SK-N-SH (cell line): ENCODE measurements around the gene ELANE.

Source experiments
- EZH2phosphoT487 ChIP-seq: fragments of 200-600 bp; sonication (generic); IDR thresholded peaks from 2 replicates; pipeline ENCODE4 v1.6.1; 2017; ENCODE audit warnings: low read depth, mixed run types, mild to moderate bottlenecking, antibody characterized with exemption, moderate library complexity, borderline replicate concordance
- JUND ChIP-seq: IDR thresholded peaks from 2 replicates; pipeline ENCODE4 v1.4.0; 2012
- MXI1 ChIP-seq: IDR thresholded peaks from 2 replicates; pipeline ENCODE4 v1.6.1; 2012; ENCODE audit warnings: mild to moderate bottlenecking, low read depth, low read length, improper control_type of control experiment
- RAD21 ChIP-seq: IDR thresholded peaks from 2 replicates; pipeline ENCODE4 v1.6.1; 2012; ENCODE audit warnings: mild to moderate bottlenecking, low read length
- TAF1 ChIP-seq: IDR thresholded peaks from 2 replicates; pipeline ENCODE4 v1.6.1; 2012; ENCODE audit warnings: low read depth, mild to moderate bottlenecking, low read length, moderate library complexity, borderline replicate concordance
- USF1 ChIP-seq: IDR thresholded peaks from 2 replicates; pipeline ENCODE4 v1.4.0; 2012; ENCODE audit warnings: low read depth, borderline replicate concordance
- TF ChIP-seq, protein P1 (sequence below): fragments of 200-600 bp; sonication (generic); IDR thresholded peaks from 2 replicates; pipeline ENCODE4 v1.6.1; 2017; ENCODE audit warnings: antibody characterized with exemption, mild to moderate bottlenecking, moderate library complexity

DNA sequence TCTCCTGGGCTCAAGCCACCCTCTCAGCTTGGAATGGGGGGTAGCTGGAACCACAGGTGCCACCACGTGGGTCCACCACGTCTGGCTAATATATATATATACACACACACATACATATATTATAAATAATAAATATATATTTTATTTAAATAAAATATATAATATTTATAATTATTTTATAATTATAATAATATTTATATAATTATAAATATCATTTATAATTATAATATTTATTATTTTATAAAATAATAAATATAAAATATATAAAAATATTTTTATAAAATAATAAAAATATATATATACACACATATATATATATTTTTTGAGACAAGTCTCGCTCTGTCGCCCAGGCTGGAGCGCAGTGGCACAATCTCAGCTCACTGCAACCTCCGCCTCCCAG, 2.4 kb downstream of the ELANE start:
- TF ChIP-seq, protein P1, sequence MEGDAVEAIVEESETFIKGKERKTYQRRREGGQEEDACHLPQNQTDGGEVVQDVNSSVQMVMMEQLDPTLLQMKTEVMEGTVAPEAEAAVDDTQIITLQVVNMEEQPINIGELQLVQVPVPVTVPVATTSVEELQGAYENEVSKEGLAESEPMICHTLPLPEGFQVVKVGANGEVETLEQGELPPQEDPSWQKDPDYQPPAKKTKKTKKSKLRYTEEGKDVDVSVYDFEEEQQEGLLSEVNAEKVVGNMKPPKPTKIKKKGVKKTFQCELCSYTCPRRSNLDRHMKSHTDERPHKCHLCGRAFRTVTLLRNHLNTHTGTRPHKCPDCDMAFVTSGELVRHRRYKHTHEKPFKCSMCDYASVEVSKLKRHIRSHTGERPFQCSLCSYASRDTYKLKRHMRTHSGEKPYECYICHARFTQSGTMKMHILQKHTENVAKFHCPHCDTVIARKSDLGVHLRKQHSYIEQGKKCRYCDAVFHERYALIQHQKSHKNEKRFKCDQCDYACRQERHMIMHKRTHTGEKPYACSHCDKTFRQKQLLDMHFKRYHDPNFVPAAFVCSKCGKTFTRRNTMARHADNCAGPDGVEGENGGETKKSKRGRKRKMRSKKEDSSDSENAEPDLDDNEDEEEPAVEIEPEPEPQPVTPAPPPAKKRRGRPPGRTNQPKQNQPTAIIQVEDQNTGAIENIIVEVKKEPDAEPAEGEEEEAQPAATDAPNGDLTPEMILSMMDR: no peak
- TF ChIP-seq JUND (no peak), EZH2phosphoT487 (no peak), USF1 (no peak), TAF1 (no peak), MXI1 (no peak), RAD21 (no peak)
